ACHN (cell line): ENCODE measurements around the gene AKAP13.
A peak's percentile ranks its signal among the peaks of the same experiment; 100 is the strongest.
"Not testable (repeated sequence)": the region's sequence is repeated elsewhere in the genome, so short reads cannot be mapped to it uniquely, and the experiment has no call there.

Experiments
- DNase-seq: peaks from one replicate; pipeline ENCODE4 v3.0.0-alpha.2; 2015
- in situ Hi-C: cut with HindIII; loops from 2 replicates; pipeline ENCODE4 v1.10.0; 2017; ENCODE audit warnings: low sequenced_read_pairs, low pct_ligation_motif_present, low pct_unique_long_range_greater_than_20kb

The AKAP13 gene

GRCh38 chr15:85456798-85457197, 76.4 kb downstream of the AKAP13 start:
- no peak for DNase-seq
- in situ Hi-C loops = no loop called here

GRCh38 chr15:85457392-85457968, 77.1 kb downstream of the AKAP13 start:
- no peak for DNase-seq
- in situ Hi-C loops = no loop called here

- DNase-seq = no peak
- in situ Hi-C loops = no loop called here
These were observed 78.4 kb downstream of the AKAP13 start for GRCh38 chr15:85458764-85459163.

- DNase-seq = no peak
- in situ Hi-C loops = no loop called here
These were observed 81.6 kb downstream of the AKAP13 start for GRCh38 chr15:85462029-85462428.

GRCh38 chr15:85463276-85463892, 83.0 kb downstream of the AKAP13 start:
- in situ Hi-C loops = no loop called here
- DNase-seq = no peak

- in situ Hi-C loops = no loop called here
- DNase-seq = no peak
These were observed 83.6 kb downstream of the AKAP13 start for GRCh38 chr15:85463976-85464375.

GRCh38 chr15:85464471-85464870, 84.1 kb downstream of the AKAP13 start:
- DNase-seq = no peak
- in situ Hi-C loops = no loop called here

- no peak for DNase-seq
- in situ Hi-C loops = no loop called here
These were observed 90.3 kb downstream of the AKAP13 start for GRCh38 chr15:85470563-85471271.

- no peak for DNase-seq
These were observed 91.9 kb downstream of the AKAP13 start for GRCh38 chr15:85472349-85472748.

GRCh38 chr15:85473455-85473854, 93.1 kb downstream of the AKAP13 start:
- peak; percentile 30 for DNase-seq
- in situ Hi-C loops = no loop called here

More at GRCh38 chr15:85472349-85472748, 91.9 kb downstream of the AKAP13 start:
- in situ Hi-C loops = no loop called here

GRCh38 chr15:85474700-85475316, 94.4 kb downstream of the AKAP13 start:
- peak; percentile 39 for DNase-seq
- in situ Hi-C loops = no loop called here

GRCh38 chr15:85475317-85475701, 94.9 kb downstream of the AKAP13 start:
- in situ Hi-C loops = no loop called here
- no peak for DNase-seq

DNA sequence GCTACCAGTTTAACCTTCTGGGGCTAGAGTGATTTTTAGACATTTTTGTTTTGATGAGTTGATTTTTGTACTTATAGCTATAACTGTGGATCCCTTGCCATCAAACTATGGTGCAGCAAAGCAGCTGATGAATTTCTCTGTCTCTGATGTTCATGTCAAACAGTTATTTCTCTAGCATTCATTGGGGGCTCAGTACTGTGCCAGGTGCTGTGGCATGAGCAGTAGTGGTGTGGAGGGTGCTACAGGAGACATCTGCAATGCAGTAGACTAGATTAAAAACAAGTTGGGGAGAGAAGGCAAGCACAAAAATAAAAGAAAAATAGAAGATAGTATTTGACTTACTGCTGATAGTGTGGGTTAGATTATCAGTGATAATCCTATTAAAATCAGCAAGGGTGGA, 95.3 kb downstream of the AKAP13 start:
- DNase-seq = no peak
- in situ Hi-C loops = no loop called here

GRCh38 chr15:85477061-85477460, 96.7 kb downstream of the AKAP13 start:
- no peak for DNase-seq
- in situ Hi-C loops = no loop called here

GRCh38 chr15:85477730-85478129, 97.3 kb downstream of the AKAP13 start:
- peak; percentile 91 for DNase-seq

GRCh38 chr15:85479071-85479647, 98.8 kb downstream of the AKAP13 start:
- peak; percentile 85 for DNase-seq

More at GRCh38 chr15:85477730-85478129, 97.3 kb downstream of the AKAP13 start:
- in situ Hi-C loops = no loop called here

GRCh38 chr15:85480923-85481322, 100.5 kb downstream of the AKAP13 start:
- DNase-seq = no peak
- in situ Hi-C loops = no loop called here

More at GRCh38 chr15:85479071-85479647, 98.8 kb downstream of the AKAP13 start:
- in situ Hi-C loops = no loop called here

DNA sequence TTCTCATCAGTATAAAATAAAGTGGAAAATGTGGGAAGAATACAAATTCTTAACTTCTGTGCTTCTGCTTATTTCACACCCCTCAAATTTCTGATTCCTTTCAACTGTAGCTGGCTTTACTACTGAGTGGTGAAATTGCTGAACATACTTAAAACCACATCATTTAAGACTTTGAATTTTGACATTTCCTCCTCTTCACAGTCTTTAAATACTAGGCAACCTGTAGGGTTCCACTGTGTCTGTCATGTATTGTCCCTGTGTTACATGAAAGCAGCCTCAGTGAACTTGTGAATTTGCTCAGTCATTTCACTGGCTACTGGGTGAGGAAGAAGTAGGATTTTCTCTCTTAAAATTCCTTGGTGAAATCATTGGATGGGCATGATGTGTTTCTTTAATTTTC, 101.1 kb downstream of the AKAP13 start:
- DNase-seq, in situ Hi-C loops: not testable (repeated sequence)

GRCh38 chr15:85482894-85483293, 102.5 kb downstream of the AKAP13 start:
- in situ Hi-C loops = no loop called here
- DNase-seq = peak; percentile 71
